Measurements from ENCODE around the gene TENM3. TPM values are rescaled to one million over a fixed set of nuclear protein-coding genes. Genes with fewer than 3 reads are reported as not detected.
"Not testable (repeated sequence)": the region's sequence is repeated elsewhere in the genome, so short reads cannot be mapped to it uniquely, and the experiment has no call there.

The TENM3 gene
- total RNA-seq, result 28.1 and 38.1 TPM in 2 replicates

- not testable (repeated sequence) for DNase-seq
Observed at GRCh38 chr4:182243204-182243603, at the start of gene TENM3. TENM3 (plus strand) TSS chr4:182243402; CDS start chr4:182324021, 80,619 bp downstream.

GRCh38 chr4:182194091-182194824, 48.9 kb upstream of the TENM3 start:
- DNase-seq, result no peak

- no peak for DNase-seq
Observed at GRCh38 chr4:182197611-182198010, 45.6 kb upstream of the TENM3 start.

GRCh38 chr4:182201871-182202270, 41.3 kb upstream of the TENM3 start:
- DNase-seq, result no peak

- no peak for DNase-seq
Observed at GRCh38 chr4:182202650-182203049, 40.6 kb upstream of the TENM3 start.

- no peak for DNase-seq
Observed at GRCh38 chr4:182203872-182204411, 39.3 kb upstream of the TENM3 start.

- no peak for DNase-seq
Observed at GRCh38 chr4:182205306-182205705, 37.9 kb upstream of the TENM3 start.

GRCh38 chr4:182206266-182206665, 36.9 kb upstream of the TENM3 start:
- no peak for DNase-seq

- no peak for DNase-seq
Observed at GRCh38 chr4:182206916-182207315, 36.3 kb upstream of the TENM3 start.

GRCh38 chr4:182207830-182208396, 35.3 kb upstream of the TENM3 start:
- no peak for DNase-seq

GRCh38 chr4:182208526-182209050, 34.6 kb upstream of the TENM3 start:
- DNase-seq, result no peak

GRCh38 chr4:182212211-182212761, 30.9 kb upstream of the TENM3 start:
- no peak for DNase-seq

- no peak for DNase-seq
Observed at GRCh38 chr4:182213004-182213403, 30.2 kb upstream of the TENM3 start.

- no peak for DNase-seq
Observed at GRCh38 chr4:182215148-182215547, 28.1 kb upstream of the TENM3 start.

- DNase-seq, result no peak
Observed at GRCh38 chr4:182216005-182216404, 27.2 kb upstream of the TENM3 start.

- DNase-seq, result no peak
Observed at GRCh38 chr4:182219411-182220056, 23.7 kb upstream of the TENM3 start.

GRCh38 chr4:182221987-182222386, 21.2 kb upstream of the TENM3 start:
- no peak for DNase-seq

GRCh38 chr4:182222766-182223165, 20.4 kb upstream of the TENM3 start:
- DNase-seq, result no peak

- no peak for DNase-seq
Observed at GRCh38 chr4:182223708-182224107, 19.5 kb upstream of the TENM3 start.

- no peak for DNase-seq
Observed at GRCh38 chr4:182224192-182224850, 18.9 kb upstream of the TENM3 start.

GRCh38 chr4:182225257-182225852, 17.8 kb upstream of the TENM3 start:
- no peak for DNase-seq

- DNase-seq, result no peak
Observed at GRCh38 chr4:182227611-182228010, 15.6 kb upstream of the TENM3 start.

All from dermis blood vessel endothelial cell (primary cell).